ENCODE results near the gene ORAI1. TPM values are rescaled to one million over a fixed set of nuclear protein-coding genes. Genes with fewer than 3 reads are reported as not detected.
"Not testable (repeated sequence)": the region's sequence is repeated elsewhere in the genome, so short reads cannot be mapped to it uniquely, and the experiment has no call there.

Gene ORAI1
- total RNA-seq, result 20.4 TPM

- DNase-seq, result peak; percentile 98
These were observed at the start of gene ORAI1 for GRCh38 chr12:121626087-121626852. TSS of gene ORAI1 (plus strand) at chr12:121626530.

- peak; percentile 38 for DNase-seq
These were observed 49.4 kb upstream of the ORAI1 start for GRCh38 chr12:121576851-121577391.

- DNase-seq, result no peak
These were observed 48.7 kb upstream of the ORAI1 start for GRCh38 chr12:121577443-121578180.

- peak; percentile 44 for DNase-seq
These were observed 47.8 kb upstream of the ORAI1 start for GRCh38 chr12:121578230-121579189.

GRCh38 chr12:121579190-121579791 is 47.0 kb upstream of the ORAI1 start:
- DNase-seq, result peak; percentile 58

GRCh38 chr12:121579981-121580868 is 46.1 kb upstream of the ORAI1 start:
- peak; percentile 86 for DNase-seq

GRCh38 chr12:121580959-121581685 is 45.2 kb upstream of the ORAI1 start, which contains the start of gene KDM2B:
TSS of gene KDM2B (minus strand) at chr12:121581023. CDS start at chr12:121580911, 112 bp downstream.
- peak; percentile 66 for DNase-seq

- DNase-seq, result peak; percentile 50
These were observed 44.5 kb upstream of the ORAI1 start for GRCh38 chr12:121581686-121582429.

- no peak for DNase-seq
These were observed 43.6 kb upstream of the ORAI1 start for GRCh38 chr12:121582583-121583333.

GRCh38 chr12:121583334-121583661 is 43.0 kb upstream of the ORAI1 start:
- not testable (repeated sequence) for DNase-seq

GRCh38 chr12:121584885-121585284 is 41.4 kb upstream of the ORAI1 start:
- not testable (repeated sequence) for DNase-seq

GRCh38 chr12:121590476-121591143 is 35.7 kb upstream of the ORAI1 start:
- peak; percentile 54 for DNase-seq

GRCh38 chr12:121592320-121592719 is 34.0 kb upstream of the ORAI1 start:
- no peak for DNase-seq

GRCh38 chr12:121595520-121595919 is 30.8 kb upstream of the ORAI1 start:
- no peak for DNase-seq

- no peak for DNase-seq
These were observed 29.8 kb upstream of the ORAI1 start for GRCh38 chr12:121596526-121596925.

- DNase-seq, result peak; percentile 81
These were observed 25.5 kb upstream of the ORAI1 start for GRCh38 chr12:121600702-121601336.

GRCh38 chr12:121602766-121603165 is 23.6 kb upstream of the ORAI1 start:
- DNase-seq, result no peak
